Measurements from ENCODE around the gene HM13.

DNA sequence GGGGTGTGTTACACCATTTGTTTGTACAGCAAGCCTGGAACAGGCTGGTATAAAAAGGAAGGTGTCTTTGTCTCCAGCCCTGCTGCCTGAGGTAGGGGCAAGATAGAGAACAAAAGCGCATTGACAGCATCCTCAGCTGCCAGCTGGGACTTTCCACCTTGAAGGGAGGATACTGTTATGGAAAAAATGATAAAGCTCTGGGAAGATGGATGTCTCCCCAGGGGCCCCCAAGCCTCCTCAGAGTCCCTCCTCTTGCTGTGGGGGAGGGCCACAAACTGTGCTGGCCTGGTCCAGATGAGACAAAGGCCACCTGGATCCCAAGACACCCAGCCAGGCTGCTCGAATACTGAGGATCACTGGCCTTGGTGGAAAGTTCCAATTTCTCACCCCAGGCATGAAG lies 26.1 kb upstream of the HM13 start:
- TF ChIP-seq, protein P1, sequence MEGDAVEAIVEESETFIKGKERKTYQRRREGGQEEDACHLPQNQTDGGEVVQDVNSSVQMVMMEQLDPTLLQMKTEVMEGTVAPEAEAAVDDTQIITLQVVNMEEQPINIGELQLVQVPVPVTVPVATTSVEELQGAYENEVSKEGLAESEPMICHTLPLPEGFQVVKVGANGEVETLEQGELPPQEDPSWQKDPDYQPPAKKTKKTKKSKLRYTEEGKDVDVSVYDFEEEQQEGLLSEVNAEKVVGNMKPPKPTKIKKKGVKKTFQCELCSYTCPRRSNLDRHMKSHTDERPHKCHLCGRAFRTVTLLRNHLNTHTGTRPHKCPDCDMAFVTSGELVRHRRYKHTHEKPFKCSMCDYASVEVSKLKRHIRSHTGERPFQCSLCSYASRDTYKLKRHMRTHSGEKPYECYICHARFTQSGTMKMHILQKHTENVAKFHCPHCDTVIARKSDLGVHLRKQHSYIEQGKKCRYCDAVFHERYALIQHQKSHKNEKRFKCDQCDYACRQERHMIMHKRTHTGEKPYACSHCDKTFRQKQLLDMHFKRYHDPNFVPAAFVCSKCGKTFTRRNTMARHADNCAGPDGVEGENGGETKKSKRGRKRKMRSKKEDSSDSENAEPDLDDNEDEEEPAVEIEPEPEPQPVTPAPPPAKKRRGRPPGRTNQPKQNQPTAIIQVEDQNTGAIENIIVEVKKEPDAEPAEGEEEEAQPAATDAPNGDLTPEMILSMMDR (IDR thresholded peaks at IDR 0.05): no peak
- TF ChIP-seq POLR2AphosphoS5 (IDR thresholded peaks at IDR 0.05) (peak in 3 of 4 donors; percentile 11 to 43 (median 34)), EP300 (IDR thresholded peaks at IDR 0.05) (no peak), POLR2A (IDR thresholded peaks at IDR 0.05) (no peak)
